OCI-LY1 (cell line): ENCODE data around the gene ATF7IP.

Source experiments
- H2AFZ ChIP-seq: fragments of 200-600 bp; sonication (generic), shearing (Covaris generic); 2 replicates; pipeline ENCODE4 v1.6.0; 2014; ENCODE audit warnings: antibody characterized with exemption, mild to moderate bottlenecking, low read length
- H3F3A ChIP-seq: fragments of 200-600 bp; sonication (generic), shearing (Covaris generic); 2 replicates; pipeline ENCODE4 v1.6.0; 2014; ENCODE audit warnings: mild to moderate bottlenecking, antibody characterized with exemption, low read length, moderate library complexity; ENCODE audit not compliant: insufficient read depth
- H3K27ac ChIP-seq: fragments of 200-600 bp; sonication (generic); 2 replicates; pipeline ENCODE4 v1.5.1; 2014; ENCODE audit warnings: low read length, mixed run types, mild to moderate bottlenecking, low read depth; ENCODE audit not compliant: poor library complexity, severe bottlenecking
- H3K27me3 ChIP-seq: fragments of 200-600 bp; sonication (generic); 2 replicates; pipeline ENCODE4 v1.6.0; 2014; ENCODE audit warnings: antibody characterized with exemption, mild to moderate bottlenecking, low read length, moderate library complexity; ENCODE audit not compliant: insufficient read depth
- H3K36me3 ChIP-seq: fragments of 200-600 bp; sonication (generic); 2 replicates; pipeline ENCODE4 v1.6.1; 2014; ENCODE audit warnings: mild to moderate bottlenecking, antibody characterized with exemption, low read length, moderate library complexity, mixed read lengths; ENCODE audit not compliant: insufficient read depth
- H3K4me1 ChIP-seq: fragments of 200-600 bp; sonication (generic); 2 replicates; pipeline ENCODE4 v1.5.1; 2014; ENCODE audit warnings: mild to moderate bottlenecking, low read length, moderate library complexity; ENCODE audit not compliant: insufficient read depth, severe bottlenecking
- H3K4me2 ChIP-seq: fragments of 200-600 bp; sonication (generic), shearing (Covaris generic); 2 replicates; pipeline ENCODE4 v1.6.1; 2014; ENCODE audit warnings: low read length
- H3K4me3 ChIP-seq: fragments of 200-600 bp; sonication (generic); 2 replicates; pipeline ENCODE4 v1.5.1; 2014; ENCODE audit warnings: low read length, low read depth, mild to moderate bottlenecking, mixed read lengths; ENCODE audit not compliant: poor library complexity, severe bottlenecking
- H3K79me2 ChIP-seq: fragments of 200-600 bp; shearing (Covaris generic); 2 replicates; pipeline ENCODE4 v1.6.1; 2016; ENCODE audit warnings: mixed run types, low read length, mixed read lengths; ENCODE audit not compliant: insufficient read depth
- H3K9ac ChIP-seq: fragments of 200-600 bp; sonication (generic), shearing (Covaris generic); 2 replicates; pipeline ENCODE4 v1.6.1; 2014; ENCODE audit warnings: mild to moderate bottlenecking, low read length, mixed read lengths
- H3K9me2 ChIP-seq: fragments of 200-600 bp; sonication (generic), shearing (Covaris generic); 2 replicates; pipeline ENCODE4 v1.6.1; 2014; ENCODE audit warnings: low read depth, mild to moderate bottlenecking, low read length, mixed read lengths
- H3K9me3 ChIP-seq: fragments of 200-600 bp; shearing (Covaris generic); 2 replicates; pipeline ENCODE4 v1.6.1; 2014; ENCODE audit warnings: low read length, mixed read lengths
- H4K20me1 ChIP-seq: fragments of 200-600 bp; sonication (generic), shearing (Covaris generic); 2 replicates; pipeline ENCODE4 v1.6.0; 2016; ENCODE audit warnings: mild to moderate bottlenecking, low read length; ENCODE audit not compliant: insufficient read depth
- CTCF ChIP-seq: fragments of 200-600 bp; sonication (generic), shearing (Covaris generic); IDR thresholded peaks from 2 replicates; pipeline ENCODE4 v1.5.1; 2017; ENCODE audit warnings: mild to moderate bottlenecking, antibody characterized with exemption, low read length, moderate library complexity, mixed read lengths
- EZH2 ChIP-seq: fragments of 200-600 bp; sonication (generic), shearing (Covaris generic); IDR thresholded peaks from 2 replicates; pipeline ENCODE4 v1.8.0; 2017; ENCODE audit warnings: borderline replicate concordance, mixed run types, mild to moderate bottlenecking, antibody characterized with exemption, low read length, moderate library complexity, mixed read lengths

The ATF7IP gene

GRCh38 chr12:14431975-14432374 is 66.5 kb downstream of the ATF7IP start:
- Histone ChIP-seq H3K4me1 (no peaks in the 10 kb centered on the region), H3K9me2 (no peaks in the 10 kb centered on the region), H3K79me2 (peaks cover 42% of the 10 kb centered on the region), H2AFZ (no peak overlapping the region), H3F3A (no peaks in the 10 kb centered on the region), H3K9ac (no peak overlapping the region), H3K4me2 (no peak overlapping the region), H3K27me3 (no peaks in the 10 kb centered on the region), H3K36me3 (peaks cover 60% of the 10 kb centered on the region), H3K27ac (no peak overlapping the region), H3K9me3 (peaks cover 9% of the 10 kb centered on the region; the same call in 1 of the 2 replicates), H3K4me3 (no peak overlapping the region), H4K20me1 (no peaks in the 10 kb centered on the region)
- TF ChIP-seq EZH2: no peak
- TF ChIP-seq CTCF: no peak

GRCh38 chr12:14435627-14436026 is 70.1 kb downstream of the ATF7IP start:
- peaks cover 63% of the 10 kb centered on the region for H3K36me3 ChIP-seq
- H3K79me2 ChIP-seq: peaks cover 21% of the 10 kb centered on the region
- no peak overlapping the region for H2AFZ ChIP-seq
- no peaks in the 10 kb centered on the region for H3K9me3 ChIP-seq
- TF ChIP-seq CTCF (no peak), EZH2 (no peak)
- no peak overlapping the region for H3K9ac ChIP-seq
- no peak overlapping the region for H3K4me3 ChIP-seq
- H3K4me1 ChIP-seq: no peaks in the 10 kb centered on the region
- H3F3A ChIP-seq: no peaks in the 10 kb centered on the region
- H3K4me2 ChIP-seq: no peak overlapping the region
- no peaks in the 10 kb centered on the region for H4K20me1 ChIP-seq
- no peaks in the 10 kb centered on the region for H3K9me2 ChIP-seq
- H3K27me3 ChIP-seq: no peaks in the 10 kb centered on the region
- H3K27ac ChIP-seq: no peak overlapping the region

GRCh38 chr12:14442221-14442881 is 76.9 kb downstream of the ATF7IP start:
- no peaks in the 10 kb centered on the region for H3K79me2 ChIP-seq
- no peak overlapping the region for H2AFZ ChIP-seq
- no peaks in the 10 kb centered on the region for H3K9me2 ChIP-seq
- H4K20me1 ChIP-seq: no peaks in the 10 kb centered on the region
- H3K9ac ChIP-seq: no peak overlapping the region
- H3K4me1 ChIP-seq: no peaks in the 10 kb centered on the region
- no peaks in the 10 kb centered on the region for H3F3A ChIP-seq
- no peaks in the 10 kb centered on the region for H3K27me3 ChIP-seq
- H3K27ac ChIP-seq: no peak overlapping the region
- TF ChIP-seq CTCF (no peak), EZH2 (no peak)
- peaks cover 88% of the 10 kb centered on the region for H3K36me3 ChIP-seq
- H3K4me3 ChIP-seq: no peak overlapping the region
- no peaks in the 10 kb centered on the region for H3K9me3 ChIP-seq
- no peak overlapping the region for H3K4me2 ChIP-seq
